Dedifferentiated amniotic fluid mesenchymal stem cell (primary cell): ENCODE results near the gene TNFAIP1.

Experiments used
- DNase-seq: peaks from one replicate; pipeline ENCODE4 v3.0.0-alpha.2; 2016; ENCODE audit errors: extremely low spot score

TNFAIP1 gene

DNA sequence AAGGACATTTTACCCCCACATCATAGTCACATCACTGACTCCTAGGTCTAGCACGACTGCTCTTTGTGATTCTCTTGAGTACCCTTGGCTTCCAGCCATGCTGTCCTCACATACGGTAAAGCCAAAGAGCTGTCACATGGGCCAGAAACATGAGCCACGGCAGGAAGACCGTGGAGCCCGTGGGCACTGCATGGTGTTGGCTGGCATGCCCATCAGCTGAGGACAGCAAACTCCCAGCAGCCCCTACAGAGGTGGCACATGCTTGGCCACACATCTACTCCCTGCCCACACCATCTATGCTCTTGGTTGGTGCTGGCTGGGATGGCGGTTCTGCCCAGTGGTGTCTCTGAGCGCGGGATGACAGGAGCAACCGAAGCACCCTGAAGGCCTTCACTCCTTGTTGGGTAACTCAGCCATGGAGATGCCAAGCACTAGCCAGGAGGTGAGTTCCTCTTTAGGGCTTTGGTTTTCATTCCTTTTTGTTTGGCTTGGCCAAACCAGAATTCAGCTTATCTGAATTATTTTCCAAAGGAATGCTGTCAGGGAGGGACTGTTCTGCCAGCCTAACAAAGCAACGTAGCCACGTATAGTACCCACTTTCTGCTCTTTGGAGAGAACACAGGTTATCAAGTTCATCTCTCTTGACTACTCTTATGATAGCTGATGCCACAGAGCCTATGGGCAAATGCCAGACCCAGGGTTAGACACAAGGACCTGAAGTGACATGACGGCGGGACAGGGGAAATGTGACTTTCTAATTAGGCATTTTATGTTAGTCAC is 10.0 kb downstream of the TNFAIP1 start:
- no peak for DNase-seq

DNA sequence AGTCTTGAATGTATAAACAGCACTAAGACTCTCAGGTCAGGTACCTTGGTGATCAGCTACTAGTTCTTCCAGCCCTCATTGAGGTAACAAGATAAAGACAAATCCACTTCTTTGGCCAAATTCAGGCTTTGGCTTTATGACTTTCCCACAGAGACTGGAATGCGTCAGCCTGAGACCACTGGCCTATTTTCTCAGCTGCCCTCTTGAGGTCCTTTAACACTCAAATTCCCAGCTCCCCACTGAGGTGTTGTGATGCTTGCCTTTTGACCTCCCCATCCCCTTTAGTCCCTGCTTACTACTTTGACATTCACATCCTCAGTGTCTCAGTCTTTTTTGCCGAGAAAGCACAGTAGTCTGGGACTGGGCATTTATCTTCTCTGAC is 10.6 kb downstream of the TNFAIP1 start:
- DNase-seq = no peak

DNA sequence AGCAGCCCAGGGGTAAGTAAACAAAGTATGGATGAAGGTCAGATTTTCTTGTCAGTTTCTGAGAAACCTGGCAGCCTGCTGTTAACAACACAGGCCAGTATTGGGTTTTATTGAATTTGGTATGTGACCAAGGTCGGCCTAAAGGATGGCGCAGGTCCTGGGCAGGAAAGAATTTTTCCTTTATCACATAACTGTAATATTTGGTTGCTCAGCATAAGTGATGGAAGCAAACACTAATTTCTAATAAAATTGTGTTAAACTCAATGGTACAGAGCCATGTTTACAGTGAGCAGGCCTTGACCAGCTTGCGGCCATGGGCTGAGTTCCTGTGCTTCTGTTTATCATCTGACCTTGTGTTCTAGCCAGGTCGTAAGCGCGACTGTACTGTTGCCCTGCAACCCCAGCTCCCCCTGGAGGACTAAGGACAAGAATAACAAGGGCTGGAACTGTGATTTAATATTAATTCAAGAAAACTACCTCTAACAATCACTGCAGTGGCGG is 11.2 kb downstream of the TNFAIP1 start:
- DNase-seq = no peak

DNA sequence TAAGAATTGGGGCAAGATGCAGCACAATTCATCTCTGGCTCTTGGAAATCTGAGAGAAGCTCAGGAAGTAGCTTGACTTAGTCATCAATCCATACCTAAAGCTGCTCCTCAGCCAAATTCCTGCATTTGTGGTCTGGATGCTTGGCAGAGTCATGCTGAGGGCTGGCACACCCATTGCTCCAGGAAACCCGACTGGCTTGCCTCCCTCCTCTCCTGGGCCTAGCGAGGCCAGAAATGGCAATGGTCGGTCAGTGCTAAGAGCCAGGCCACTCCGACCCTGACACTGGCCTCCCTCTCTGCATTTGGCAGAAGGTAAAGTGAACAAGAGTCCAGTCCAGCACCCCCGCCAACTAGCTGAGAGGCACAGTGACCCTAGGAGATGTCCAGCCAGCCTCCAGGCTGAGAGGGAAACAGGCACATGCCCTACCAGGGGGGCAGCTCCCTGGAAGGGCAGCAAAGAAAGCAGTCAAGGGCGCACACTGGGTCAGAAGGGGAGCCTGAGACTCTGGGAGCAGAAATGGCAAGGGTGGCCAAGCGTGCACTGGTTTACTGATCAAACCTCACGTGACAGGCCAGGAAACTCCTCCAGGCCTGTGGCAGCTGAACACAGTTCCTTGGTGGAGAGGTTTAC is 11.8 kb downstream of the TNFAIP1 start:
- peak; percentile 92 for DNase-seq

DNA sequence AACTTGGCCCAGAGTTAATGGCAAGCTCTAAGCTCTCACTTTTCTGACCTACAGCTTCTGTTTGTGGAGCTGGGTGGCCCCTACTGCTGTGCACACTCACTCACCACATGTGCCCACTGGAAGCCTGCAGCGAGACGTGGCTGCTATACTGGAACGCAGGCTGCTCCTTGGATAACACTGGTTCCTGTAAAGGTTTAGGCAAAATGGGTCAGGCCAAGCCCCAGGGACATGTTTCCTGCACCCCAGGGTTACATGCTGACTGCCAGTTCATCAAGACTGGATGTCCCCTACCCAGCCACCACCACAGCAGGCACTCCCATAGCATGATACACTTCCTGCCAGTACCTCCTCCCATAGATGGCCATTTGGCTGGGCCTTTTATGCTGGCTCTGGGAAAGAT is 13.4 kb downstream of the TNFAIP1 start:
- no peak for DNase-seq

DNA sequence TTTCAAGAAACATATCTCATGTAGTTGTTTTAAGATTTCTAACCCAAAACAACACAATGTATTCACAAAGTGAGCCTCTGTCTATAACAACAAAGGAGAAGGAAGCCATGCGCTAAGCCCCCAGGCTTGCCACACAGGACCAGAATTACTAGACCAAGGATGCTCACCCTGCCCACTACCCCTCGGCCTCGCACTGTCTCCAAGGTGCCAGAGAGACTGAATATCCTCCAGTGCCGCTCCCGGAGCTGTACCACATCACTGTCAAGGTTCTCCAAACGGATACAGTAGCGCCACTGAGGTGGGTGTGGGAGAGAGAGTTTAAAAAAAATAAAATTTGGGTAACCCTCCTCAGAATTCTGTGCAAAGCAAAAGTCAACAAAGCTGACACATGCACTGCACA is 14.7 kb downstream of the TNFAIP1 start:
- DNase-seq = no peak

DNA sequence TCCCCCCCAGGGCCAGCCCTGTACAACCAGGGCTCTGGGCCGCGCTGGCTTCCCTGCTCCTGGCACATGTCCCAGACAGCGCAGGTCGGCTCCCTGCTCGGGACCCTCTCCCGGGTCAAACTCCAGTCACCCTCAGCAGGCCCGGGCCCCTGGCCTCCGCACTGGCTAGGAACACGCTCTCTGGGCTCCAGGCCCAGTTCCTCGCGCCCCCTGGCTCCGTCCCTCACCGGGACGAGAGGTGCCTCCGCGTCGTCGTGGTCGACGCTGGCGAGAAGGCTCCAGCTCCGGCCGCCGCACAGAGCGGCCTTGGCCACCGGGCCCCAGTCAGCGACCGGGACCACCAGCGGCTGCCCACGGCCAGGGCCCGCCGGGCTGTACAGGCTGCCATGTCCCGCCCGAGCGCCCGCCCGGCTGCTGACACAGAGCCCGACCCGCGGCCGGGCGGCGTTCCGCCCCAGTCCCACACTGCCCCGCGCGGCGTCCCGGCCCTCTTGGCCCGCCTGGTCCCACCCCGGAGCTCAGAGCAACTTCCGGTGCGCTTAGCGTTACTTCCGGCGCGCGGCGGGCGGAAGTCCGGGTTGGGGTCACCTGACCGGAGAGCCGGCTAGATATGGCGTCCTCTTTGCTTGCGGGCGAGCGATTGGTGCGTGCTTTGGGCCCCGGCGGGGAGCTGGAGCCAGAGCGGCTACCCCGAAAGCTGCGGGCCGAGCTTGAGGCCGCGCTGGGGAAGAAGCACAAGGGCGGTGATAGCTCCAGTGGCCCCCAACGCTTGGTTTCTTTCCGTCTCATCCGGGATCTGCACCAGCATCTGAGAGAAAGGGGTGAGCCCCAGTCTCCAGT is 21.7 kb downstream of the TNFAIP1 start, which contains the start of gene POLDIP2:
TSS of gene POLDIP2 (minus strand) at position 467 of the 840 bp plus-strand sequence. CDS start at position 388, 79 bp downstream.
- DNase-seq = peak; percentile 96

DNA sequence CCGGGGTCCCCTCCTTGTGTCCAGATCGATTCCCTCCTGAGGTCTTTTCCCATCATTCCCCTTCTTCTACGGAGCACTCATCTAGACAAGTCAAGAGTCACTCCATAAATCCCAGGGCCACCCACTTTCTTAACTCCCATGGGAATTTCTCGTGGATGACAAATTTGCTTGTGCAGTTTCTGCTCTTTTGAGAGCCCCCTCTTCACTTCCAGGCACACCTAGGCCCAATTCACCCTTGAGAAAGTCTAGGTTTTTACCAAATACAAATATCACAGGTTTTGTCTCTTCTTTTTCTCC is 22.3 kb downstream of the TNFAIP1 start:
- no peak for DNase-seq

DNA sequence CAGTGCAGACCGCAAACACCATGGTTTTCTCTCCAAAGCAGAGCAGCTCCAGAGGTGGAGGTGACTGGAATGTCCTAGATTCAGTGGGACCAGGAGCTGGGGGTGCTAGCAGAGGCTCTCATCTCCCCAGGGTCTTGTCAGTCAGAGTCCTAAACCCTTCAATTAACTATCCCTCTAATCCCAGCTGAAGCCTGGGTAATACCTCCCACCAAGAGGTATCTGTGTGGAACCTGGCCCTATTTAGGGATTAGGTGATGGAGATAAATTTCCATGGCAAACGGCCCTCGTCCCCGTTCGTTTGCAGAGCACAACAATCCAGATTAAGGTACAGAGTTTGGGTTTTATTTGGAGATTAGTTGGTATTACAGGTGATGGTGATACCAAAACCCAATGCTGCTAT is 27.6 kb downstream of the TNFAIP1 start:
- no peak for DNase-seq

DNA sequence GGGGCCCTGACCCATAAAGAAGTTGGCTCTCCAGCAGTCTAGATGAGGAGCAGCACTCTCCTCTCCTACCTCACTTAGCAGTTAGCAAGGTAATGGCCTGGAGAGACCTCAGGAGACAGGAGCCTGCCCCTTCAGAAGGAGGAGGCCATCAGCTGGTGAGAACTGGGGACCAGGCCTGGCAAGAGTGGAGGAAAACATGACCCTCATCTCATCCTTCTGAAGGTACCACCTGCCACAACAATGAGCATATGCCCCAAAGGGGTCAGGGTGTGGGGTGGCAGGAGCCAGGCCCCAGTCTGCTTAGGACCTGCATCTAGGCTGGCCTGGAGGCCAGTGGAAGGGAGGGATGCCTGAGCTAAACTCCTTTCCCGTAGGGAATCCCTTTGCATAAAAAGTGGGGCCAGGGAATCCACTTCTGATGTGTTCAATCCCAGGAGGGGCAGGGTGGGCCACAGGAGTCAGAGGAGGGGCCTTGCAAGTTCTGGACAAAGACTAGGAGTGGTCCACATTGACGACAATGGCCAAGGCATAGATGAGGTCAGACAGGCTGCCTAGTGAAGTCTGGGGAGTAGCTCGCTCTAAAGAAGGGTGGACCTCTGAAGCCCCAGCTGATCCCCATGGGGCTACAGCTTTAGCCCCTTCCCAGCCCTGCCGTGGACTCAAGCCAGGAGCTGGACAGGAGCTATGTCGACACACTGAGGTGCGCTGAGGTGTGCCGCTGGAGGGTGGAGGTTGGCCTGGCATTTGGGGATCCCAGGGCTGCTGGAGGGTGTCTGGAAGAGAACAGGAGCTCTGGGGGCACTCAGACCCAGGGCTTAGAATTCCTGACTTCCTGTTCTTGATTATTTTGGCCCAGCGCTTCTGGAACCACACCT is 28.5 kb downstream of the TNFAIP1 start:
- DNase-seq = no peak

DNA sequence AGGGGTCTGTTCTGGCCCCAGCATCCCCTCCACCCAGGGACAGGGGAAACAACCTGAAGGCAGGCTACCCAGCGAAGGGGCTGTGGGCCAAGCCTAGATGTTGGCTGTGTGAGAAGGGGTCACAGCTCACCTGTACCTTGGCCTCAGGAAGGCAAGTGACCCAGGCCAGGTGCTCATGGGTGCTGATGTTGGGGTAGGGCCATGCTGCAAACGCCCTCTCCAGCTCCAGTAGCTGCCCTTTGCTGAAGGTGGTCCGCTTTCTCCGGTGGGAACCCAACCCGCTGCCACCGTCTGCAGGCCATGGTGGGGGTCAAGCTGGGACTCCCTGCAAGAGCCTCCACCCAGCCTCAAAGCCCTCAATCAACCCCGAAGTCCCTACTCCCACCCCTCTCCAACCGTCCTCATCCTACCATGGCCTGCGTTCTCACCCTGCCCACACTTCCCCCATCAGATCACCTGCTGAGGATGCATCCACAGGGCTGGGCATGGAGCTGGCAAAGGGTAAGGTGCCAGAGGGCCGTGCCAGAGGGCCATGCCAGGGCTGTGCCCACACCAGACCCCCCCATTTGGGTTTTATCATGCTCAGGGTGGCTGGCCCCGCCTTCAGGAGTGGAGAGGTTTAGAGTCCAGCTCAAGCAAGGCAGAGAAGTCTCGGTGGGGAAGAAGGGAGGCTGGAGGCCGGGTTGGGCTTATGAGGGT is 29.3 kb downstream of the TNFAIP1 start, which contains the start of gene SEBOX:
TSS of gene SEBOX (minus strand) at position 535 of the 699 bp plus-strand sequence. CDS start at position 487, 48 bp downstream.
- DNase-seq = no peak

DNA sequence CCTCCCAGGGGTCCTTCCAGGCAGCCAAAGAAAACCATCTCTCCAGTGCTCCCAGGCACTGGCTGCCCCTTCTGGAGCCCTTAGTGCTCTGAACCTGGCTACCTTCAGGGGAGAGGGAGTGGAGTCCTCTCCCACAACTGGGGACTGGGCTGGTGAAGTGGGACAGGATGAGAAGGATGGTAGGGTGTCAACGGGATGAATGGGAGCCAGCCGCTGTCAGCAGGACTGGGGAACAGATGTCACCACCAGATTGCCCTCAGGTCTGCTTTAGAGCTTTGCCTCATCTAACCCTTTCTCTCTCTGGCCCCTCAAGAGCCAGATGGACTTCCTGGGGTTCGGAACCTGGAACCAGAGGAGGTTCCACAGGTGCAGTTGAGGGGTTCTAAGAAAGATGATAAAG is 29.9 kb downstream of the TNFAIP1 start:
- no peak for DNase-seq

DNA sequence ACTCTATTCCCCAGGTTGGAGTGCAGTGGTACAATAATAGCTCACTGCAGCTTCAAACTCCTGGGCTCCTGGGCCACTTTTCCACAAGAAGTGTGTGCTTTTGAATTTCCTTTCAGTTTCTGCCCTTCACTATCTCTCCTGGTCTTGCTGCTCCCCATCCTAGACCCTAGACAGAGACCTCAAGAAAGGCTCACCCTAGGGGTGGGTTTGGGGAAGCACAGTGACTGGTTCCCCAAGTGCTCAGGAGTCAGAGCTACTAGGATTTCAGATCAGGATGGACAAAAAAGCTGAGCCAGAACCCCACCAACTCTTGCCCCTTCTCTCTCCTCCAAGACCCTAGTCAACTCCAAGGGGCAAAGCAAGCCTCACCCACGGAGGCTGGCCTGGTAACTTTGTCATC is 31.0 kb downstream of the TNFAIP1 start:
- no peak for DNase-seq

DNA sequence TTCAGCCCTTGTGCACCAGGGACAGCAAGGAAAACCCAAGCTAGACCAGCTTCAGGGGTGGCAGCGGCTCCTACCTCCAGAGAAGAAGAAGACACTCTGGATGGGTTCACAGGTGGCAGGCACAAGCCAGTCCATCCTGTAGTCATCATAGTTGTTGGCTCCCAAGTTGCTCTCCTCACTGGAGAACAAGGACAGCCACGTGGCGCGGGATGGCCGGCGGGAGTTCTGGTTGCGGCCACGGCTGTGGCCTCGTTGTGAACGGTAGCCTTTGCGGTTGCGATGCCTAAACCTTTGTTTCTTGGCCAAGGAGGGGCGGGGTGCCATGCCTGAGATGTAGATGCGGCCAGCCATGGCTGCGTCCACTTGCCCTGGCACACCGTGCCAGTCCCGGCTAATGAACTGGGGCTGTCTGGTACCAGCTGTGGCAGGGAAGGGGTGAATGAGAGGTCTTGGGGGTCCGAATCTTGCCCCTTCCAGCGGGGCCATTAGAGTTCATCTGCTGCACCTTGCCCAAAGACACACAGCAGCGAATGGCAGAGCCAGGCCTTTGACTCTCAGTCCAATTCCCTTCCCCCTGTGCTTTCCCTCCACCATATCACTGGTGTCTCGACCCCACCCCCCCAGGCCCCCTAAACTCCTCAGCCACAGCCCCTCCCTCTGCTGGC is 32.2 kb downstream of the TNFAIP1 start:
- no peak for DNase-seq

DNA sequence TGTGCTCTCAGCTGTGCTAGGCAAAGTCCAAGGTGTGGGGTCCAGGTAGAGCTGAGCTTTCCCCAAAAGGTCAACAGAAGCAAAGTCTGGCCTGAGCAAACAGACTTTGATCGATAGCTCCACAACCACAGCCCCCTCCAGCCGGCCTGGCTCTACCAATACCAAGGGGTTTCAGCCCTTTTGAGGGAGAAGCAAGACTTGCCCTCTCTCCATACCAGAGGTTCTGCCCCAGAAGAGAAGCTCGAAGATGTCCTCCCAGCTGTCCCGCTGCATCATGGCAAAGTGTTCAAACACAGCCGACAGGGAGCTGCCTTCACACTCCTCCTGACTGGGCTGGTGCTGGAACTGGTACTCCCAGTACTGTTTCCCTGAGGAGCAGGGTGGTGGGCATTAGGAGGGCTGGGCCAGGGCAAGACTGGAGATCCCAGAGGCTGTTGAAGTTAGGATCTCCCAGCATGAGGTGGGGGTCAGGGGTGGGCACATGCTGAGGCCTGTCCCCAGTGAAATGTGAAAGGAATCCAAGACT is 32.8 kb downstream of the TNFAIP1 start:
- DNase-seq = no peak

DNA sequence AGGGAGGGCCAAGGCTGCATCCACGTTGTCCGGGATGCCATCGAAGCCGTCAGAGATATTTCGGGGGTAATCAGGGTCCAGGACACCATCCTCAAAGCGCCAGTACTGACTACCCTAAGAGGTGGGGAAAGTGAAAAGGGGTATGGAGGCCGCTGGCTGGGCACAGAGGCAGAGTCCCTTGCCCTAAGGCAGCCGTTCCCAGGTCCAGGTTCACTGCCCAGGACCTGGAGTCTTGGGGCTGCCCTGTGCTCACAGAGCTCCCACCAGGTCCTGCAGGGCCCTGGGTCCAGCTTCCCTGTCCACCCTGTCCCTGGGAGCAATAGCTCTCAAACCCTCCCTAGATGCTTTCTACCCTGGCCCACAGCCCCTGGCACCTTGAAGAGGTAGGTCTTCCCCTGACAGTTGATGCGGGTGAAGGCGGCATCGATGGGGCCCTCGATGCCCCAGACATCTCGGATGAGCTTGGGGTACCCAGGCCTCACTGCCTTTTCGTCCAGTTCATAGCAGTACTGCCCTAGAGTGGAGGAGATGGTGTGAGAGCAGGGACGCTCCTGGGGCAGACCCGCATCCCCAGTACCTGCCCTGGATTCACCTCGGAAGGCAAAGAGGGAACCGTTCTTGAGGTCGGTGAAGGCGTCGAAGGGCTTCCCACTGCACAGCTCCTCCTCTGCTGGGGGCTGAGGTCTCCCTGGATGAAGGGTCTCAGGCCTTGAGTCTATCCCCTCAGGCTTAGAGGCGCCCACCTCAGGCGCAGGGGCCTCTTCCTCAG is 33.5 kb downstream of the TNFAIP1 start:
- no peak for DNase-seq

DNA sequence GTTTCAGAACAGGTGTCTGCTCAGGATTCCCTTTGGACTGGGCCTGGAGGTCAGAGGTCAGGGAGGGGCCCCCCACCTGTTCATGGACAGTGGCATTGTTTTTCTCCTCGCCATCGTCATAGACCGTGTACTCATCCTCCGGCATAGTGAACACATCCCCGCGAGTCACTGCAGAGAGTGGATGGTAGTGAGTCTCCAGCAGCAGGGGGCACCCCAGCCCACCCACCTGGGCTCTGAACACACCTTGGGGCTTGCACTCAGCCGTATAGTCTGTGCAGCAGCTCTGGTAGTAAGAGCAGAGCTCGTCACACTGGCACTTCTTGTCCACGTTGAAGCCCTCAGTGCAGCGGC is 34.1 kb downstream of the TNFAIP1 start:
- no peak for DNase-seq

DNA sequence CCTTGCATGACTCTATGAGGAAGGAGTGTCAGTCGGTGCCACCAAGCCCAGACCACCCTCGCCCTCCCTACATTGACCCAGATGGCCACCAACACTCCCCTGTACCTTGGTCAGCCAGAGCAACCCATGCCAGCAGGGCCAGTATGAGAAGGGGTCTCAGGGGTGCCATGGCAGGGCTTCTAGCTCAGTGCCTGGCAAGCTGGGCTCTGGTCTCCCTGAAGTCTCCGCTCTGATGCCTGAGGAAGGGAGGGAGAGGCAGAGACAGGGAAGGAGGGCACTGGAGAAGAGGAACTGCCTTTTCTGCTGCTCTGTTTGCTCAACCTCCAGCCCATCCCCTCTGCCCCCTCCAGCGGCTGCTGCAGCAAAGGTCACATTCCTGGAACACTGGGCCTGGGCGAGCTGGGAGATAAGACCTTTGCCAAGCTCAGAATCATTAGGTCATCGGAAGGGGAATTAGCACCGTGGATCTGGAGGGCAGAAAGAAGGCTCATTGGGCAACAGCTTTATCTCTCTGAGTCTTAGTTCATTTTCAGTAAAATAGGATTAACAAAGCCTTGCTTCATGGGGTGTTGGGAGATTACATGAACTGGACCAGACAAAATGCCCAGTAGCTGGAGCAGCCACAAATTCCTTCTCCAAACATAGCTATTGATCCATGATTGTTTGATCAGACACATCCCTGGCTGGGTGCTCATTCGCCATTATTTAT is 34.6 kb downstream of the TNFAIP1 start, which contains the start of gene VTN:
TSS of gene VTN (minus strand) at position 273 of the 709 bp plus-strand sequence. CDS start at position 169, 104 bp downstream.
- DNase-seq = no peak

DNA sequence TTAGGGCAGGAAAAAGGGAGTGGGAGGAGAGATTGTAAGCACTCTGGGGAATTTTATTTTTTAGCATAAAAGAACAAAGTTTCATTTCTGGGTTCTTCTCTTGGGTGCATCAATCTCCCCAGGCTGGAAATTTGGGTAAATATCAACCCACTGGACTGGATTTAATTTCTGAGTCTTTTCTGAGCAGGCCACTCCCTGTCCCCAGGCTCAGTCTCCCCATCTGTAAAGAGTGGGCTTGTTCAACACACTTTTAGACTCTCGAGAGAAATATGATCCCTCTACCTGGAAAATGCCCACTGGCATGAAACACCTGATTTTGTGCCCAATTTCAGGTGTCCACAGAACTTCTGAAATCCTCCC is 35.2 kb downstream of the TNFAIP1 start:
- DNase-seq = no peak
